ENCODE measurements around the gene SORCS2.

DNA sequence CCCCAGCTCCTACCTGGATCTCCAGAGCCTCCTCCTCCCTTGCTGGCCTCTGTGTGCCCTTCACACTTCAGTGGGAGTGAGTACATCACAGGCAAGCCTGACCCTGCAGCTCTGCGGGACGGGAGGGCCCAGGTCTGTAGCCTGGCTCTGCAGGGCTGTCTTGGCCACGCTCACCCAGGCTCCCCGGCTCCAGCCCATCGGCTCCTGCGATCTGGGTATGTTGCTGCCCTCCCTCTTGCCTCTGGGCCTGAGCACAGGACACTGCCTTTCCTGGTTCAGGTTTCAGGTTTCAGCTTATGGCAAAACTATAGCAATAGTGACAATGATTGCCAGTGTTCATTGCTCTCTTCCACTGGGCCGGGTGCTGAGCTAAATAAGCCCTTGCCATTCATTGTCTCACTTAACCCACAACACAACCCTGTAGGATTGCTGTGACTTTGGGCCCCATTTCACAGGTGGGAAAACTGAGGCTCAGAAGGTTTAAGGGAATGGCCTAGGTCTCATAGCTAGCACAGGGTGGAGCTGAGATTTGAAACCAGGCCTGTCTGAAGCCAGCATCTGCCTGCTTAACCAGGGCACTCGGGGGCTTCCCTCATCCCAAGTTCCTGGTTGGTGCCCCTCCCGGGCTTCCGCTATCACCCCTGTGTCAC lies 44.6 kb upstream of the SORCS2 start:
- TF ChIP-seq, protein P1, sequence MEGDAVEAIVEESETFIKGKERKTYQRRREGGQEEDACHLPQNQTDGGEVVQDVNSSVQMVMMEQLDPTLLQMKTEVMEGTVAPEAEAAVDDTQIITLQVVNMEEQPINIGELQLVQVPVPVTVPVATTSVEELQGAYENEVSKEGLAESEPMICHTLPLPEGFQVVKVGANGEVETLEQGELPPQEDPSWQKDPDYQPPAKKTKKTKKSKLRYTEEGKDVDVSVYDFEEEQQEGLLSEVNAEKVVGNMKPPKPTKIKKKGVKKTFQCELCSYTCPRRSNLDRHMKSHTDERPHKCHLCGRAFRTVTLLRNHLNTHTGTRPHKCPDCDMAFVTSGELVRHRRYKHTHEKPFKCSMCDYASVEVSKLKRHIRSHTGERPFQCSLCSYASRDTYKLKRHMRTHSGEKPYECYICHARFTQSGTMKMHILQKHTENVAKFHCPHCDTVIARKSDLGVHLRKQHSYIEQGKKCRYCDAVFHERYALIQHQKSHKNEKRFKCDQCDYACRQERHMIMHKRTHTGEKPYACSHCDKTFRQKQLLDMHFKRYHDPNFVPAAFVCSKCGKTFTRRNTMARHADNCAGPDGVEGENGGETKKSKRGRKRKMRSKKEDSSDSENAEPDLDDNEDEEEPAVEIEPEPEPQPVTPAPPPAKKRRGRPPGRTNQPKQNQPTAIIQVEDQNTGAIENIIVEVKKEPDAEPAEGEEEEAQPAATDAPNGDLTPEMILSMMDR (IDR thresholded peaks at IDR 0.05), result no peak
- TF ChIP-seq POLR2A (IDR thresholded peaks at IDR 0.05) (no peak), POLR2AphosphoS5 (IDR thresholded peaks at IDR 0.05) (no peak)

Measured in prostate gland (tissue), 2 donors.